NCI-H187 (cell line): ENCODE data around the gene RAB32.

ENCODE experiments used
- DNase-seq, 2 experiments: peaks; one replicate each; lab custom pipeline; 2025; lab: John Stamatoyannopoulos, UW

RAB32 gene

GRCh38 chr6:146582857-146583256, 39.2 kb downstream of the RAB32 start:
- DNase-seq: no peak

GRCh38 chr6:146583966-146584365, 40.3 kb downstream of the RAB32 start:
- DNase-seq: no peak

- DNase-seq: no peak
These were observed 43.8 kb downstream of the RAB32 start for GRCh38 chr6:146587459-146587858.

- no peak for DNase-seq
These were observed 46.9 kb downstream of the RAB32 start for GRCh38 chr6:146590492-146590891.

- DNase-seq: no peak
These were observed 48.8 kb downstream of the RAB32 start for GRCh38 chr6:146592451-146592850.

- no peak for DNase-seq
These were observed 50.4 kb downstream of the RAB32 start for GRCh38 chr6:146593986-146594385.

GRCh38 chr6:146594495-146594894, 50.9 kb downstream of the RAB32 start:
- DNase-seq: no peak

- DNase-seq: no peak
These were observed 52.5 kb downstream of the RAB32 start for GRCh38 chr6:146595972-146596731.

GRCh38 chr6:146598772-146599405, 55.3 kb downstream of the RAB32 start, which contains the start of gene ADGB:
Gene ADGB (plus strand): TSS chr6:146598972. CDS start chr6:146599041, 69 bp downstream.
- peak in 1 of 2 experiments; percentile 13 for DNase-seq

GRCh38 chr6:146601352-146601751, 57.7 kb downstream of the RAB32 start:
- DNase-seq: no peak

- DNase-seq: no peak
These were observed 58.9 kb downstream of the RAB32 start for GRCh38 chr6:146602526-146602925.
